ENCODE measurements around the gene ABCF1. TPM values are rescaled to one million over a fixed set of nuclear protein-coding genes. Genes with fewer than 3 reads are reported as not detected.

The ABCF1 gene
- total RNA-seq, 1 experiment from 2014 or later: 63.9 TPM

GRCh38 chr6:30533460-30534294, 37.6 kb upstream of the ABCF1 start:
- Mint-ChIP-seq H3K27me3 (ENCODE audit: insufficient read depth, unreplicated experiment) (no peaks in the 10 kb centered on the region), H3K9me3 (ENCODE audit: unreplicated experiment) (no peaks in the 10 kb centered on the region), H3K4me1 (ENCODE audit: insufficient read depth, unreplicated experiment) (no peaks in the 10 kb centered on the region), H3K4me3 (ENCODE audit: unreplicated experiment) (no peak overlapping the region), H3K27ac (ENCODE audit: low read depth, unreplicated experiment) (no peak overlapping the region), H3K36me3 (ENCODE audit: insufficient read depth, unreplicated experiment) (no peaks in the 10 kb centered on the region)
- intact Hi-C loops (cut with micrococcal nuclease): no loop called here
- TF ChIP-seq CTCF (IDR thresholded peaks at IDR 0.05; ENCODE audit: unreplicated experiment): no peak
- CTCF ChIA-PET: interaction anchor here (0.7 to 5.0 kb wide), 8 partner anchors 9 to 342 kb away, joined by 4 to 115 read pairs (median 16); no protein-coding TSS in a partner anchor
- no peak for DNase-seq (ENCODE audit: unreplicated experiment)
- BruUV-seq (replicated peaks): no TSS peak
- POLR2A ChIA-PET: interaction anchor here (1.4 kb wide), 1 partner anchor 22 kb away, joined by 5 read pairs; no protein-coding TSS in a partner anchor

- no TSS peak for BruUV-seq (replicated peaks)
- intact Hi-C loops (cut with micrococcal nuclease): no loop called here
- Mint-ChIP-seq H3K9me3 (ENCODE audit: unreplicated experiment) (no peaks in the 10 kb centered on the region), H3K4me3 (ENCODE audit: unreplicated experiment) (no peak overlapping the region), H3K36me3 (ENCODE audit: insufficient read depth, unreplicated experiment) (peaks cover 7% of the 10 kb centered on the region), H3K27me3 (ENCODE audit: insufficient read depth, unreplicated experiment) (no peaks in the 10 kb centered on the region), H3K4me1 (ENCODE audit: insufficient read depth, unreplicated experiment) (peaks cover 12% of the 10 kb centered on the region), H3K27ac (ENCODE audit: low read depth, unreplicated experiment) (no peak overlapping the region)
- DNase-seq (ENCODE audit: unreplicated experiment): no peak
- TF ChIP-seq CTCF (IDR thresholded peaks at IDR 0.05; ENCODE audit: unreplicated experiment): no peak
- CTCF ChIA-PET: interaction anchor here (1.0 to 4.9 kb wide), 2 partner anchors 56 to 79 kb away, joined by 3 to 33 read pairs; no protein-coding TSS in a partner anchor
- POLR2A ChIA-PET: interaction anchor here (0.7 to 1.1 kb wide), 2 partner anchors 14 to 231 kb away, joined by 3 to 4 read pairs; no protein-coding TSS in a partner anchor
These were observed 33.3 kb upstream of the ABCF1 start for GRCh38 chr6:30537931-30538330.

GRCh38 chr6:30541515-30542403, 29.5 kb upstream of the ABCF1 start:
- no peak overlapping the region for H3K27ac Mint-ChIP-seq (ENCODE audit: low read depth, unreplicated experiment)
- peaks cover 20% of the 10 kb centered on the region for H3K36me3 Mint-ChIP-seq (ENCODE audit: insufficient read depth, unreplicated experiment)
- H3K4me3 Mint-ChIP-seq (ENCODE audit: unreplicated experiment): peak overlapping the region; percentile 15
- BruUV-seq (replicated peaks): no TSS peak
- peaks cover 12% of the 10 kb centered on the region for H3K4me1 Mint-ChIP-seq (ENCODE audit: insufficient read depth, unreplicated experiment)
- TF ChIP-seq CTCF (IDR thresholded peaks at IDR 0.05; ENCODE audit: unreplicated experiment): peak; percentile 92
- intact Hi-C loops (cut with micrococcal nuclease): loop anchor here (5.0 kb wide), 1 partner anchor 181 kb away; the partner anchor contains the start of gene TUBB
- ChIA-PET POLR2A (interaction anchor here (0.6 to 4.6 kb wide), 18 partner anchors 10 to 546 kb away, joined by 3 to 27 read pairs (median 4); partner anchors contain the start of genes ABCF1, GNL1, MRPS18B and PPP1R10), CTCF (interaction anchor here (0.7 to 9.9 kb wide), 27 partner anchors 11 to 545 kb away, joined by 3 to 229 read pairs (median 5); partner anchors contain the start of genes GNL1 and PRR3)
- no peaks in the 10 kb centered on the region for H3K9me3 Mint-ChIP-seq (ENCODE audit: unreplicated experiment)
- DNase-seq (ENCODE audit: unreplicated experiment): peak; percentile 74
- H3K27me3 Mint-ChIP-seq (ENCODE audit: insufficient read depth, unreplicated experiment): no peaks in the 10 kb centered on the region

Measured in MCF 10A (cell line).